Measurements from ENCODE around the gene C12orf57. TPM values are rescaled to one million over a fixed set of nuclear protein-coding genes. Genes with fewer than 3 reads are reported as not detected.

The C12orf57 gene
- total and polyA plus RNA-seq, 2 of the 8 experiments (the other 6 are each of a cell fraction or from before 2014, with no cell fraction given): 174 to 993 TPM

DNA sequence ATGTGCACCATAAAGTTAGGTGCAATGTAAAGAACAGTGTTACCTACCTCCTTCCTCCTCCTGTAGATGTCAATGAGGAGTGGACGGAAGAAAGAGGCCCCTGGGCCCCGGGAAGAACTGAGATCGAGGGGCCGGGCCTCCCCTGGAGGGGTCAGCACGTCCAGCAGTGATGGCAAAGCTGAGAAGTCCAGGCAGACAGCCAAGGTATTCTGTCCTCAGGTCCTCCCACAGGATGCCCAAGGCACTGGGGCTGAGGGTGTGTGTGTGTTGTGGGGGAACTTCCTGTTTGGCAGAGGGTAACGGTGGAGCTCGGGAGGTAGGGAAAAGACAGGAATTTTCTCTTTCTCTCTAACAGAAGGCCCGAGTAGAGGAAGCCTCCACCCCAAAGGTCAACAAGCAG lies 9.7 kb upstream of the C12orf57 start:
- FAIRE-seq: no peak
- no peak overlapping the region for H3K4me2 ChIP-seq (ENCODE audit: insufficient read depth in 1 of 2, low read depth in 2 of 2, low read length in 2 of 2)
- TF ChIP-seq ZNF274 (IDR thresholded peaks at IDR 0.05; ENCODE audit: borderline replicate concordance, extremely low read depth, low read length) (no peak), SP1 (IDR thresholded peaks at IDR 0.05; ENCODE audit: low read depth, low read length) (no peak), NANOG (IDR thresholded peaks at IDR 0.05; ENCODE audit: insufficient read depth, low read depth, low read length, poor library complexity, severe bottlenecking) (no peak), SP4 (IDR thresholded peaks at IDR 0.05; ENCODE audit: low read length) (no peak), SIN3A (conservative IDR thresholded peaks at IDR 0.05 in 1 of 2, IDR thresholded peaks at IDR 0.05 in 1 of 2; ENCODE audit: low read depth in 1 of 2, low read length in 2 of 2) (no peak), MAFK (IDR thresholded peaks at IDR 0.05; ENCODE audit: low read depth, low read length) (no peak), EP300 (IDR thresholded peaks at IDR 0.05; ENCODE audit: borderline replicate concordance in 1 of 2, low read depth in 2 of 2, low read length in 2 of 2) (no peak), NRF1 (IDR thresholded peaks at IDR 0.05; ENCODE audit: low read depth, low read length) (no peak), SP2 (IDR thresholded peaks at IDR 0.05; ENCODE audit: low read length) (no peak), CTBP2 (IDR thresholded peaks at IDR 0.05; ENCODE audit: borderline replicate concordance, insufficient read depth, insufficient read length, low read length) (no peak), POLR2A (IDR thresholded peaks at IDR 0.05; ENCODE audit: control extremely low read depth in 1 of 2, low read depth in 2 of 2, low read length in 2 of 2) (no peak)
- TF ChIP-seq, protein P1, sequence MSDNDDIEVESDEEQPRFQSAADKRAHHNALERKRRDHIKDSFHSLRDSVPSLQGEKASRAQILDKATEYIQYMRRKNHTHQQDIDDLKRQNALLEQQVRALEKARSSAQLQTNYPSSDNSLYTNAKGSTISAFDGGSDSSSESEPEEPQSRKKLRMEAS (IDR thresholded peaks at IDR 0.05): no peak

More for the DNA sequence above, 9.7 kb upstream of the C12orf57 start:
- DNase-seq (ENCODE audit: low read depth in 1 of 2, low spot score in 2 of 2): no peak
- Histone ChIP-seq H2AFZ (ENCODE audit: low read length) (no peak overlapping the region), H3K14ac (ENCODE audit: insufficient read length) (no peak overlapping the region), H3K9me3 (ENCODE audit: insufficient read depth in 2 of 2, low read depth in 1 of 2, low read length in 1 of 2) (no peaks in the 10 kb centered on the region), H3K56ac (replicated peaks; ENCODE audit: insufficient read length, low read depth, low read length) (no peak overlapping the region), H2BK12ac (ENCODE audit: low read depth, low read length) (no peak overlapping the region), H2BK15ac (ENCODE audit: low read length) (no peak overlapping the region), H4K20me1 (replicated peaks in 1 of 2; ENCODE audit: control insufficient read depth in 1 of 2, insufficient read depth in 2 of 2, low read length in 2 of 2) (peaks cover 17 to 22% of the 10 kb centered on the region in 2 experiments), H4K8ac (ENCODE audit: extremely low read depth, insufficient read depth, low read length) (no peak overlapping the region), H3K27me3 (replicated peaks in 1 of 4; ENCODE audit: control insufficient read depth in 3 of 4, extremely low read depth in 1 of 4, insufficient read depth in 3 of 4, low read length in 3 of 4) (no peaks in the 10 kb centered on the region), H3K36me3 (ENCODE audit: control insufficient read depth in 2 of 4, insufficient read depth in 4 of 4, low read length in 3 of 4) (peaks cover 8 to 38% (median 24%) of the 10 kb centered on the region in 4 experiments), H3K79me1 (ENCODE audit: low read depth, low read length) (peaks cover 17% of the 10 kb centered on the region), H2AK5ac (ENCODE audit: low read depth, low read length) (no peak overlapping the region), H3K23ac (ENCODE audit: insufficient read length) (no peak overlapping the region), H2BK120ac (replicated peaks; ENCODE audit: low read depth, low read length) (no peak overlapping the region), H3K27ac (ENCODE audit: low read depth, low read length) (no peak overlapping the region), H3K4me3 (ENCODE audit: extremely low read depth in 1 of 4, insufficient read depth in 2 of 4, low read depth in 3 of 4, low read length in 4 of 4) (no peak overlapping the region), H3K23me2 (ENCODE audit: low read depth, low read length) (peaks cover 9% of the 10 kb centered on the region; the same call in 1 of the 2 replicates), H3K4me1 (replicated peaks in 1 of 4; ENCODE audit: control insufficient read depth in 3 of 4, insufficient read depth in 4 of 4, low read length in 3 of 4) (peaks cover 0 to 15% (median 8%) of the 10 kb centered on the region in 4 experiments; a peak in 6 of 7 replicates), H4K91ac (replicated peaks; ENCODE audit: insufficient read length, low read length) (no peak overlapping the region), H4K5ac (ENCODE audit: insufficient read length, low read depth, low read length) (no peak overlapping the region), H3K79me2 (ENCODE audit: control insufficient read depth in 1 of 2, insufficient read depth in 2 of 2, low read length in 2 of 2) (peaks cover 19 to 31% of the 10 kb centered on the region in 2 experiments), H3K4ac (replicated peaks; ENCODE audit: insufficient read length, low read depth, low read length) (no peak overlapping the region), H2BK20ac (ENCODE audit: low read length) (no peak overlapping the region), H3K9ac (replicated peaks in 1 of 4; ENCODE audit: extremely low read depth in 1 of 4, low read depth in 3 of 4, low read length in 3 of 4) (no peak overlapping the region), H2BK5ac (ENCODE audit: low read depth, low read length) (no peak overlapping the region), H3K18ac (ENCODE audit: extremely low read depth, low read length) (no peak overlapping the region)
- WGBS, 2 experiments (ENCODE audit: extremely low coverage in 1 of 2, insufficient coverage in 1 of 2, insufficient read length in 1 of 2, insufficient replicate concordance in 2 of 2, low coverage in 1 of 2, low lambda C conversion rate in 2 of 2, missing lambda C conversion rate in 1 of 2): 94% methylated on average over 7 of the region's 8 CpGs; no CpG with 5 or more reads in 1 of the 2 experiments
- ChIA-PET POLR2A (ENCODE audit: partially characterized antibody) (interaction anchor here (1.1 to 44.0 kb wide), 7 partner anchors 8 to 139 kb away, joined by 3 to 1596 read pairs (median 442); partner anchors contain the start of genes ATN1, C12orf57, EMG1 and ENO2), CTCF (ENCODE audit: partially characterized antibody) (interaction anchor here (0.6 to 20.2 kb wide), 8 partner anchors 8 to 210 kb away, joined by 3 to 253 read pairs (median 4); partner anchors contain the start of genes ATN1, SPSB2 and TPI1)

Data from H1 (cell line).